Naive thymus-derived CD4-positive, alpha-beta T cell (primary cell): ENCODE results near the gene SAA4. TPM values are rescaled to one million over a fixed set of nuclear protein-coding genes. Genes with fewer than 3 reads are reported as not detected.
A peak's percentile ranks its signal among the peaks of the same experiment; 100 is the strongest.
"Not testable (repeated sequence)": the region's sequence is repeated elsewhere in the genome, so short reads cannot be mapped to it uniquely, and the experiment has no call there.

ENCODE experiments used
- ATAC-seq: fragments of 150-1000 bp; cut with Tn5 transposase; 2 replicates; pipeline ENCODE4 v1.10.0; 2021; ENCODE audit warnings: mild to moderate bottlenecking, moderate library complexity
- CTCF ChIA-PET: fragments of 350-600 bp; sonication (Branson Sonifier 250); formaldehyde crosslinking; loops from one replicate; lab custom pipeline; 2021; ENCODE audit warnings: antibody characterized with exemption; lab: Charles Lee
- POLR2A ChIA-PET: fragments of 350-600 bp; sonication (Branson Sonifier 250); formaldehyde crosslinking; loops from one replicate; lab custom pipeline; 2021; ENCODE audit warnings: antibody characterized with exemption, inconsistent platforms; lab: Charles Lee
- DNase-seq, 9 donors: peaks; one replicate each; pipeline versions ENCODE4 v3.0.0 to v3.0.0-alpha.2; 2020 to 2022; ENCODE audit warnings: mixed read lengths in 1 of 9
- H3K27ac ChIP-seq: one replicate; pipeline ENCODE4 v1.7.0; 2013; ENCODE audit warnings: mild to moderate bottlenecking, low read depth, low read length, moderate library complexity
- H3K27me3 ChIP-seq, 2 donors: one replicate each; pipeline ENCODE4 v1.7.0; 2013; ENCODE audit warnings: low read length in 2 of 2, mild to moderate bottlenecking in 2 of 2, moderate library complexity in 2 of 2; ENCODE audit not compliant: control insufficient read depth in 2 of 2, insufficient read depth in 2 of 2
- H3K36me3 ChIP-seq, 3 experiments: 1 replicate in 2 of 3; 2 replicates in 1 of 3; pipeline ENCODE4 v1.7.0; 2013; ENCODE audit warnings: low read length in 3 of 3, mild to moderate bottlenecking in 3 of 3, moderate library complexity in 1 of 3; ENCODE audit not compliant: insufficient read depth in 3 of 3, control insufficient read depth in 2 of 3
- H3K4me1 ChIP-seq, 2 donors: one replicate each; pipeline ENCODE4 v1.7.0; 2013; ENCODE audit warnings: low read length in 2 of 2, mild to moderate bottlenecking in 2 of 2, moderate library complexity in 1 of 2; ENCODE audit not compliant: control insufficient read depth in 2 of 2, insufficient read depth in 2 of 2
- H3K4me3 ChIP-seq: 2 replicates; pipeline ENCODE4 v1.7.0; 2013; ENCODE audit warnings: mild to moderate bottlenecking, low read length
- H3K9me3 ChIP-seq, 3 experiments: 1 replicate in 2 of 3; 2 replicates in 1 of 3; pipeline ENCODE4 v1.7.0; 2013; ENCODE audit warnings: low read length in 3 of 3; ENCODE audit not compliant: control insufficient read depth in 2 of 3
- H3K27ac Mint-ChIP-seq, 9 donors: one replicate each; pipeline ENCODE4 v1.8.0; 2020 to 2022; ENCODE audit warnings: mixed read lengths in 9 of 9, mild to moderate bottlenecking in 8 of 9, moderate library complexity in 5 of 9, inconsistent platforms in 2 of 9
- H3K27me3 Mint-ChIP-seq, 5 donors: one replicate each; pipeline ENCODE4 v1.8.0; 2021 to 2022; ENCODE audit warnings: mixed read lengths in 5 of 5, mild to moderate bottlenecking in 1 of 5
- H3K36me3 Mint-ChIP-seq, 5 donors: one replicate each; pipeline ENCODE4 v1.8.0; 2020 to 2022; ENCODE audit warnings: mixed read lengths in 5 of 5, mild to moderate bottlenecking in 3 of 5, inconsistent platforms in 1 of 5
- H3K4me1 Mint-ChIP-seq, 7 donors: one replicate each; pipeline ENCODE4 v1.8.0; 2020 to 2022; ENCODE audit warnings: mixed read lengths in 7 of 7, mild to moderate bottlenecking in 3 of 7, inconsistent platforms in 1 of 7
- H3K4me3 Mint-ChIP-seq, 10 donors: one replicate each; pipeline ENCODE4 v1.8.0; 2020 to 2022; ENCODE audit warnings: mild to moderate bottlenecking in 10 of 10, mixed read lengths in 10 of 10, moderate library complexity in 6 of 10, inconsistent platforms in 2 of 10
- H3K9me3 Mint-ChIP-seq, 11 donors: one replicate each; pipeline ENCODE4 v1.8.0; 2020 to 2022; ENCODE audit warnings: mixed read lengths in 11 of 11, mild to moderate bottlenecking in 4 of 11, inconsistent platforms in 1 of 11, moderate library complexity in 1 of 11
- intact Hi-C, 2 donors: fragments of 100-400 bp; cut with micrococcal nuclease; formaldehyde crosslinking; loops; one replicate each; pipeline ENCODE4 v1.15.1; 2023
- polyA plus RNA-seq, 2 donors: library from polyadenylated mRNA; unstranded; fragments of 300-500 nt; fragmentation: Illumina TruSeq; gene quantifications; one replicate each; pipeline ENCODE4 v1.2.3, GENCODE V29; 2021
- total RNA-seq, 6 experiments: library from RNA in 5 of 6; stranded (reverse) in 5 of 6; gene quantifications; 1 replicate in 5 of 6; 2 replicates in 1 of 6; pipeline ENCODE4 v1.2.3 and lab custom pipeline; 2021 to 2026

The SAA4 gene
- total and polyA plus RNA-seq, 7 experiments from 2014 or later: 0.31 TPM; not detected in 6

DNA sequence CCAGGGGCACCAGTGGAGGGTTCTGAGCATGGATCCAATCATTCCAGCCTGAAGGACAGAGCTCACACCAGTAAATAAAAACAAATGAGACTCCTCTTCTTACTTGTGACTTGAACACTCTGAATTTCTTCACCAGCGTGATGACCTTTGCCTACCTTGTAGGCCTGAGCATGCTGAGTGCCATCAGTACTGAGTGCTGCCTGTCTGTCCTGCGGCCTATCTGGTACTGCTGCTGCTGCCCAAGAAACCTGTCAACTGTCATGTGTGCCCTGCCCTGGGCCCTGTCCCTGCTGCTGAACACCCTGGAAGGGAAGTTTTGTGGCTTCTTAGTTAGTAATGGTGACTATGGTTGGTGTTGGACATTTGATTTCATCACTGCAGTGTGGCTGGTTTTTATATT, 40.1 kb downstream of the SAA4 start:
- Histone ChIP-seq H3K27ac (no peak overlapping the region), H3K4me3 (no peak overlapping the region), H3K9me3 (no peaks in the 10 kb centered on the region), H3K27me3 (no peaks in the 10 kb centered on the region), H3K36me3 (no peaks in the 10 kb centered on the region), H3K4me1 (no peaks in the 10 kb centered on the region)
- Mint-ChIP-seq H3K4me3 (no peak overlapping the region), H3K27me3 (peaks cover 11 to 39% (median 16%) of the 10 kb centered on the region in 5 donors), H3K4me1 (no peaks in the 10 kb centered on the region), H3K27ac (no peak overlapping the region), H3K9me3 (peaks cover 0 to 4% (median 0%) of the 10 kb centered on the region in 11 donors), H3K36me3 (no peaks in the 10 kb centered on the region)
- DNase-seq (no peak), ATAC-seq (no peak)
- ChIA-PET CTCF (no interaction called here), POLR2A (no interaction called here)
- intact Hi-C loops: no loop called here

DNA sequence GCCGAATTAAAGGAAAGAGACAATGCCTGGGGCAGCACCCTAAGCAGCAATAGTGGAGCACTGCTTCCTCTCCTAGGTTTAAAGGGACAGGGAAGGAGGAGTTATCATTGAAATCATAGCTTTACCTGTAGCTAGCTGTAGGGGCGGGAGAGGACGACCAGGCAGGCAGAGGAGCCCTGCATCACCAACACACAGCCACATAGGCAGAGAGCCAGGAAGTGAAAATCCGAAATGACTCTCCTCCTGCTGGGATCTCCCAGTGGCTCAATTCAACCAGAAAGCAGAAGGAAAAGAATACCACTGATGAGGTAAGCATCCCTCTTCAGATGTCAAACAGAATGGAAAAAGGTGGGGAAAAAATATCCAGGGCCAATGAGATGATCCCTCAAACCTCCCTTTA, 43.6 kb downstream of the SAA4 start:
- Mint-ChIP-seq H3K27me3 (peaks cover 4 to 24% (median 10%) of the 10 kb centered on the region in 5 donors), H3K4me1 (no peaks in the 10 kb centered on the region), H3K4me3 (no peak overlapping the region), H3K36me3 (no peaks in the 10 kb centered on the region), H3K9me3 (no peaks in the 10 kb centered on the region), H3K27ac (no peak overlapping the region)
- no peaks in the 10 kb centered on the region for H3K9me3 ChIP-seq
- DNase-seq: no peak
- ChIA-PET CTCF (no interaction called here), POLR2A (no interaction called here)
- no peaks in the 10 kb centered on the region for H3K27me3 ChIP-seq
- no peak overlapping the region for H3K27ac ChIP-seq
- H3K36me3 ChIP-seq: no peaks in the 10 kb centered on the region
- intact Hi-C loops: no loop called here
- H3K4me3 ChIP-seq: no peak overlapping the region
- no peak for ATAC-seq
- no peaks in the 10 kb centered on the region for H3K4me1 ChIP-seq

DNA sequence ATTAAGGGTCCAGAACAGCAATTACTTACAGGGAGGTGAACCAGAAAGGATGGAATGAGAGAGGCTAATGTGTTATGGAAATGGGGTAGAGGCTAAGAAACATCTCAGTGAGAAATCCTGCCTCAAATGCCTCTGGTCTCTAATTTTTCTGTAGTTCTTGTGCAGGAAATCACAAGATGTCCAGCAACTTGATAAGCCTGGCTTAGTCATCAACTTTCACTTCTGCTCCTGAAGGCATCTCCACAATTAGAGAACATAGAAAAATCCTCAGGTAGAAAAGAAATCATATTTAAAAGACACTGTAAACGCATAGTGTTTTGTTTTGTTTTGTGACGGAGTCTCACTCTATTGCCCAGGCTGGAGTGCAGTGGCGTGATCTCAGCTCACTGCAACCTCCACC, 45.2 kb downstream of the SAA4 start:
- H3K4me1 ChIP-seq: no peaks in the 10 kb centered on the region
- no peak overlapping the region for H3K4me3 Mint-ChIP-seq
- H3K27ac Mint-ChIP-seq: no peak overlapping the region
- no peak for DNase-seq
- no peaks in the 10 kb centered on the region for H3K9me3 Mint-ChIP-seq
- no peaks in the 10 kb centered on the region for H3K9me3 ChIP-seq
- intact Hi-C loops: no loop called here
- no peak for ATAC-seq
- no peak overlapping the region for H3K4me3 ChIP-seq
- H3K27me3 ChIP-seq: peaks cover 0 to 3% of the 10 kb centered on the region in 2 donors
- POLR2A ChIA-PET: no interaction called here
- H3K36me3 Mint-ChIP-seq: no peaks in the 10 kb centered on the region
- no peaks in the 10 kb centered on the region for H3K4me1 Mint-ChIP-seq
- H3K27me3 Mint-ChIP-seq: peaks cover 10 to 24% (median 19%) of the 10 kb centered on the region in 5 donors
- no peaks in the 10 kb centered on the region for H3K36me3 ChIP-seq
- CTCF ChIA-PET: no interaction called here
- no peak overlapping the region for H3K27ac ChIP-seq

DNA sequence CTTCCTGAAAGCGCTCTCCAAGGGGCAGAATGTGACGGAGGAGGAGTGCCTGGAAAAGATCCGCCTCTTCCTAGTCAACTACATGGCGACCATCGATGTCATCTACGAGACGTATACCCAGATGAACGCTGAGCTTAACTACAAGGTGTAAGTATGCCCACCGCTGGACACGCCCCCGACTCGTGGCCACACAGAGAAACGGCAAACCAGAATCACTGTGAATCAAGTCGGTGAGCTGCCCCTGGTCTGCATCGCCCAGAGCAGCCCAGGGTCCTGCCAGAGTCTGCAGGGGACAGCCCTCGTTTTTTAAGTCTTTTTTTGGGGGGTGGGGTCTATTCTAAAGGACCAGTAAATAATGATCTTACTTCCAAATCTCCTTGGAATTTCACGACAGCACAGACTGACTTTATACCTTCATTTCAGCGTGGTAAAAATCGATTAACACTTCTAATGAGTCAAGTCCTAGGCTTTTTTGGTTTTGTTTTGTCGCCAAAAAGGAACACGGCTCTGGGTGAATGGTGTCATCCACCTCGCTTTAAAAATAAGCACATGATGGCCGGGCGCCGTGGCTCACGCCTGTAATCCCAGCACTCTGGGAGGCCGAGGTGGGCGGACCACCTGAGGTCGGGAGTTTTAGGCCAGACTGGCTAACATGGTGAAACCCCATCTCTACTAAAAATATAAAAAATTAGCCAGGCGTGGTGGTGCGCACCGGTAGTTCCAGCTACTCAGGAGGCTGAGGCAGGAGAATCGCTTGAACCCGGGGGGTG, 46.9 kb downstream of the SAA4 start:
- CTCF ChIA-PET: not testable (repeated sequence)

DNA sequence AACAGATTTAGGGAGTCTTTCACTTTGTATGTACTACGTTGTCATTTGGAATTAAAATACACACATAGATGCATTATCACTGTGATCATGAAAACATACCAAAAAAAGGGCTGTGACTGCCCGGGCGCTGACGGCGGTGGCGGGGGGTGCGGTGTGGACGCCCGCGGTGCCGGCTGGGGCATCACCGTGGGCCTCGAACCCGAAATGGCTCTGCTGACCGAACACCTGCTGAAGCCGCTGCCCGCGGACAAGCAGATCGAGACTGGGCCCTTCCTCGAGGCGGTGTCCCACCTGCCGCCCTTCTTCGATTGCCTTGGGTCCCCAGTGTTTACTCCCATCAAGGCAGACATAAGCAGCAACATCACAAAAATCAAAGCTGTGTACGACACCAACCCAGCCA, 47.8 kb downstream of the SAA4 start:
- ChIA-PET POLR2A (no interaction called here), CTCF (no interaction called here)
- H3K9me3 ChIP-seq: no peaks in the 10 kb centered on the region
- H3K27ac ChIP-seq: no peak overlapping the region
- no peaks in the 10 kb centered on the region for H3K36me3 ChIP-seq
- Mint-ChIP-seq H3K4me1 (no peaks in the 10 kb centered on the region), H3K27ac (no peak overlapping the region), H3K27me3 (peaks cover 23 to 39% (median 31%) of the 10 kb centered on the region in 5 donors), H3K9me3 (no peaks in the 10 kb centered on the region), H3K4me3 (no peak overlapping the region), H3K36me3 (no peaks in the 10 kb centered on the region)
- H3K4me1 ChIP-seq: no peaks in the 10 kb centered on the region
- ATAC-seq (no peak), DNase-seq (no peak)
- peaks cover 0 to 4% of the 10 kb centered on the region in 2 donors for H3K27me3 ChIP-seq
- intact Hi-C loops: no loop called here
- no peak overlapping the region for H3K4me3 ChIP-seq

More for the DNA sequence above, 46.9 kb downstream of the SAA4 start:
- intact Hi-C loops, H3K36me3 ChIP-seq, H3K27ac ChIP-seq, H3K4me3 ChIP-seq, H3K4me3 Mint-ChIP-seq, H3K4me1 Mint-ChIP-seq, H3K9me3 ChIP-seq, H3K27me3 ChIP-seq, DNase-seq, H3K9me3 Mint-ChIP-seq, H3K36me3 Mint-ChIP-seq, H3K4me1 ChIP-seq, ATAC-seq, POLR2A ChIA-PET: not testable (repeated sequence)
- peaks cover 20 to 36% (median 31%) of the 10 kb centered on the region in 5 donors for H3K27me3 Mint-ChIP-seq
- H3K27ac Mint-ChIP-seq: peak overlapping the region in 1 of 9 donors; percentile 62

Other genes starting within 250 kb of the SAA4 start
- 10 to 100 TPM; 35.0 to 57.7 (median 52.9) TPM for gene SERGEF, start 223.8 kb downstream of the SAA4 start, total RNA-seq
- gene SERGEF, start 223.8 kb downstream of the SAA4 start, polyA plus RNA-seq: 10 to 100 TPM; 77.0 to 93.5 TPM
- 1 to 10 TPM in 2 of 5 experiments, under 1 TPM in 3; 0.41 to 2.7 (median 0.92) TPM for gene TPH1, start 190.5 kb downstream of the SAA4 start, total RNA-seq
- gene TPH1, start 190.5 kb downstream of the SAA4 start, polyA plus RNA-seq: under 1 TPM in 1 of 2 donors, not detected in 1; 0.06 TPM
- 10 to 100 TPM; 16.0 to 25.3 (median 19.3) TPM for gene SAAL1, start 130.7 kb downstream of the SAA4 start, total RNA-seq
- 10 to 100 TPM; 14.6 to 15.2 TPM for gene SAAL1, start 130.7 kb downstream of the SAA4 start, polyA plus RNA-seq
- not detected for gene MRGPRX3, start 104.2 kb downstream of the SAA4 start, total RNA-seq
- not detected for gene MRGPRX3, start 104.2 kb downstream of the SAA4 start, polyA plus RNA-seq
- gene MRGPRX4, start 64.0 kb downstream of the SAA4 start, total RNA-seq: not detected
- not detected for gene MRGPRX4, start 64.0 kb downstream of the SAA4 start, polyA plus RNA-seq
- gene SAA2, start 11.9 kb upstream of the SAA4 start, total RNA-seq: not detected
- not detected for gene SAA2, start 11.9 kb upstream of the SAA4 start, polyA plus RNA-seq
- not detected for gene SAA1, start 29.5 kb upstream of the SAA4 start, total RNA-seq
- gene SAA1, start 29.5 kb upstream of the SAA4 start, polyA plus RNA-seq: not detected
- 10 to 100 TPM; 13.0 to 22.3 (median 16.6) TPM for gene HPS5, start 85.3 kb upstream of the SAA4 start, total RNA-seq
- 10 to 100 TPM; 13.2 to 15.6 TPM for gene HPS5, start 85.3 kb upstream of the SAA4 start, polyA plus RNA-seq
- 10 to 100 TPM; 26.3 to 63.2 (median 59.0) TPM for gene GTF2H1, start 85.8 kb upstream of the SAA4 start, total RNA-seq
- gene GTF2H1, start 85.8 kb upstream of the SAA4 start, polyA plus RNA-seq: 10 to 100 TPM; 39.3 to 43.2 TPM
- 1,000 to 10,000 TPM in 1 of 5 experiments, 100 to 1,000 TPM in 2, 10 to 100 TPM in 2; 89.5 to 1,229 (median 211) TPM for gene LDHA, start 157.8 kb upstream of the SAA4 start, total RNA-seq
- 100 to 1,000 TPM; 321 to 353 TPM for gene LDHA, start 157.8 kb upstream of the SAA4 start, polyA plus RNA-seq
- not detected for gene LDHC, start 175.5 kb upstream of the SAA4 start, total RNA-seq
- gene LDHC, start 175.5 kb upstream of the SAA4 start, polyA plus RNA-seq: 1 to 10 TPM in 1 of 2 donors, not detected in 1; 3.6 TPM
- under 1 TPM in 1 of 5 experiments, not detected in 4; 0.86 TPM for gene LDHAL6A, start 219.1 kb upstream of the SAA4 start, total RNA-seq
- under 1 TPM; 0.25 to 0.37 TPM for gene LDHAL6A, start 219.1 kb upstream of the SAA4 start, polyA plus RNA-seq